DND-41 (cell line): ENCODE measurements around the gene NUP88.

Experiments used
- ATAC-seq: fragments of 200-7000 bp; cut with Tn5 transposase; 3 replicates; pipeline ENCODE4 v1.9.1; 2021; ENCODE audit warnings: low read depth; ENCODE audit not compliant: insufficient read depth
- DNase-seq: peaks from one replicate; pipeline ENCODE4 v3.0.0-alpha.2; 2020
- H2AFZ ChIP-seq: 2 replicates; pipeline ENCODE4 v1.6.0; 2012; ENCODE audit warnings: low read depth, low read length
- H3K27ac ChIP-seq: 2 replicates; pipeline ENCODE4 v1.5.1; 2012; ENCODE audit warnings: low read length, inconsistent platforms
- H3K27me3 ChIP-seq: fragments of 200-600 bp; sonication (generic); 2 replicates; pipeline ENCODE4 v1.6.0; 2012; ENCODE audit warnings: low read length, mild to moderate bottlenecking, inconsistent platforms; ENCODE audit not compliant: insufficient read depth, poor library complexity
- H3K36me3 ChIP-seq: 2 replicates; pipeline ENCODE4 v1.5.1; 2012; ENCODE audit warnings: low read length, inconsistent platforms; ENCODE audit not compliant: insufficient read depth
- H3K4me1 ChIP-seq: 2 replicates; pipeline ENCODE4 v1.5.1; 2012; ENCODE audit warnings: mild to moderate bottlenecking, low read length; ENCODE audit not compliant: insufficient read depth
- H3K4me2 ChIP-seq: 2 replicates; pipeline ENCODE4 v1.6.0; 2012; ENCODE audit warnings: mild to moderate bottlenecking, moderate library complexity, low read length, inconsistent platforms; ENCODE audit not compliant: insufficient read depth
- H3K4me3 ChIP-seq, 2 experiments: fragments of 200-600 bp in 1 of 2; shearing (Covaris generic) in 1 of 2; 2 replicates each; pipeline ENCODE4 v1.5.1; 2012 to 2016; ENCODE audit warnings: inconsistent platforms in 2 of 2, low read length in 2 of 2, mild to moderate bottlenecking in 2 of 2, low read depth in 1 of 2, moderate library complexity in 1 of 2
- H3K79me2 ChIP-seq: 2 replicates; pipeline ENCODE4 v1.6.0; 2012; ENCODE audit warnings: low read length, inconsistent platforms; ENCODE audit not compliant: insufficient read depth
- H3K9ac ChIP-seq: 2 replicates; pipeline ENCODE4 v1.6.0; 2012; ENCODE audit warnings: low read depth, mild to moderate bottlenecking, inconsistent platforms, low read length, moderate library complexity
- H3K9me3 ChIP-seq: 2 replicates; pipeline ENCODE4 v1.5.1; 2012; ENCODE audit warnings: low read length, moderate library complexity, mild to moderate bottlenecking, inconsistent platforms; ENCODE audit not compliant: insufficient read depth, severe bottlenecking
- H4K20me1 ChIP-seq: 2 replicates; pipeline ENCODE4 v1.6.0; 2012; ENCODE audit warnings: low read length; ENCODE audit not compliant: insufficient read depth
- CTCF ChIP-seq: IDR thresholded peaks from 2 replicates; pipeline ENCODE4 v1.5.1; 2012; ENCODE audit warnings: borderline replicate concordance, low read length, moderate library complexity, mild to moderate bottlenecking; ENCODE audit not compliant: poor library complexity, severe bottlenecking; ENCODE audit errors: extremely low read depth
- EZH2 ChIP-seq: IDR thresholded peaks from 3 replicates; pipeline ENCODE4 v1.6.1; 2012; ENCODE audit warnings: borderline replicate concordance, low read depth, mild to moderate bottlenecking, moderate library complexity, low read length, inconsistent platforms; ENCODE audit not compliant: severe bottlenecking

The NUP88 gene

DNA sequence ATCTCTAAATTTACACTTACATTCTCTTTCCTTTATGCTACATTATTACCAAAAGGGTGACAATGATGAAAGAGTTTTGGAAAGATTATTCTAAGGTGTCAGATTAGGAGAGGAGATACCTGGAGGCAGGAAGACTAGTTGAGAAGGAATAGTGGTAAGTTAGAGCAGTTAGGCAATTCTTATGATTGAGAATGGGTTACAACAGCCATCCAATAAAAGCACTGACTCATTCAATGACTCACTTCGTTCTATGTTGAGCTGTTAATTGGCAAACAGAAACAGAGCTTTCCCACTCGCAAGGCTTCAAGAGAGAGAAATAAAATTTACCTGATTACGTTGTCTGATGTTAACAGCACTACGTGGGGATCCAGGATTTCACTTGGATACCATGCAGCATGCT is 5.8 kb downstream of the NUP88 start:
- Histone ChIP-seq H3K4me2 (no peak overlapping the region), H3K79me2 (peaks cover 56% of the 10 kb centered on the region), H3K36me3 (peaks cover 76% of the 10 kb centered on the region), H4K20me1 (peaks cover 18% of the 10 kb centered on the region), H3K4me3 (no peak overlapping the region), H2AFZ (no peak overlapping the region), H3K4me1 (peaks cover 33% of the 10 kb centered on the region), H3K9me3 (no peaks in the 10 kb centered on the region), H3K27me3 (no peaks in the 10 kb centered on the region), H3K27ac (no peak overlapping the region), H3K9ac (no peak overlapping the region)
- ATAC-seq = no peak
- no peak for DNase-seq
- TF ChIP-seq EZH2 = no peak
- no peak for TF ChIP-seq CTCF

DNA sequence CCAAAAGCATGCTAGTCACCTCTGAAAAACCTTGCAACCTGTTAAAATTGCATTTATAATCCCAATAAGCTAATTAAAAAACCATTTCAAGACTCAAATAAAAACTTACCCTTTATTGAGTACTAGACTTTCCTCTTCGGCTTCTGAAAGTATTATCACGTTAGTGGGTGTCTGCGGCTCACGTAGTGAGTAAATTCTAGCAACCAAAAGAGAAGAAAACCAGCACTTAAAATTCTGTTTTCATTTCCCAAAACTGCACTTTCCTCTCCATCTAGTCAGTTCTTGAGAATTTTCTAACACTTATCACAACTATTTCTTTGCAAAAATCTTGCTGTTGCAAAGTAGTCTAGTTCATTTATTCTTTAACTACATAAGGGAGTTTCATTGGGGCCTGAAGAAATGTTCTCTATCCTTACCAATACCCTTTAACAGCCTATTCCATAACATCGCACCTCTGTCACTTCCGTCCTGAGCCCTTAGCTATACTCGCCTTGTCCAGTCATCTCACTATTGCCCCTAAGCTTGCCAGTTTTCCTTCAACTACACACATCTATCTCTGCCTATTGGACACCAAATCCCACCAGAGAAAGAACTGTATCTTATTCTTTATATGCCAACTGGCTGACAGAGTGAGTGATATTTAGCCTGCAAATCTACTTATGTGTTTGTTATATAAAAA is 8.7 kb downstream of the NUP88 start:
- Histone ChIP-seq H3K79me2 (peaks cover 29% of the 10 kb centered on the region), H4K20me1 (peaks cover 14% of the 10 kb centered on the region), H2AFZ (no peak overlapping the region), H3K9me3 (no peaks in the 10 kb centered on the region), H3K9ac (no peak overlapping the region), H3K27me3 (no peaks in the 10 kb centered on the region), H3K27ac (no peak overlapping the region), H3K4me2 (no peak overlapping the region), H3K4me3 (no peak overlapping the region), H3K4me1 (peaks cover 7% of the 10 kb centered on the region), H3K36me3 (peaks cover 90% of the 10 kb centered on the region)
- TF ChIP-seq CTCF (no peak), EZH2 (no peak)
- DNase-seq (no peak), ATAC-seq (no peak)

DNA sequence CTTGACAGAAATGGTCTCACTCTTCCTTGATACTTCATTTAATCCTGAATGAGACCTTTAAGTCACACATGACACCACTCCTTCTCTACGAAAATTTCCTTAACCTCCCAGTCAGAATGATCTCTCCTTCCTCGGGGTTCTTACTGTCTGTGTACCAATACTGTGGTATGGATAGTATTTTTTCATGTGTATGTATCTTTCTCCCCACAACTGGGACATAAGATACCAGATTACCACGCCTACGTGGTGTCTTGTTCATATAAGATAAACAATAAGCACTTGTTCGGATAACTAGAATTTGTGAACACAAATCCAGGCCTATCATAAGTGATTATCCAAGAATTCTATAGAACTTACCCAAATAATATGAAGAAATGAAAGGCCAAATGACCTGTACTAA is 11.3 kb downstream of the NUP88 start:
- Histone ChIP-seq H3K9me3 (no peaks in the 10 kb centered on the region), H3K9ac (no peak overlapping the region), H2AFZ (no peak overlapping the region), H3K4me1 (peaks cover 7% of the 10 kb centered on the region), H3K4me3 (no peak overlapping the region), H4K20me1 (peaks cover 13% of the 10 kb centered on the region), H3K79me2 (peaks cover 20% of the 10 kb centered on the region), H3K4me2 (no peak overlapping the region), H3K36me3 (peaks cover 89% of the 10 kb centered on the region), H3K27ac (no peak overlapping the region), H3K27me3 (no peaks in the 10 kb centered on the region)
- no peak for ATAC-seq
- TF ChIP-seq EZH2 = no peak
- no peak for TF ChIP-seq CTCF
- DNase-seq = no peak

DNA sequence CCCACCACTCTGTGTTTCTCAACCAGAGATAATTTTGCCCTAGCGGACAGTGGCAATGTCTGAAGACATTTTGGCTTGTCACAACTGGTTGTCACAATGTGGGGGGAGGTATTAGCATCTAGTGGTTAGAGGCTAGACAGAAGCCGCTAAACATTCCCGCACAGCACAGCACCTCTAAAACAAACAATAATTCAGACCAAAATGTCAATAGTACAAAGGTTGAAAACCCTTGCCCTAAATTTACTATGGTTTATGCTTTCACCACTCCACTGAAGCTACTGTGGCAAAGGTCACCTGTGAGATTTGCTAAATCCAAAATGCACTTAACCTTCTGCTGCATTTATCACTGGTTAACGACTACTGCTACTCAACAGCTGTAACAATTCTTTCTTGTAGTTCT is 14.1 kb downstream of the NUP88 start:
- no peak overlapping the region for H3K9ac ChIP-seq
- no peak overlapping the region for H2AFZ ChIP-seq
- no peaks in the 10 kb centered on the region for H3K9me3 ChIP-seq
- H3K4me2 ChIP-seq = no peak overlapping the region
- peaks cover 93% of the 10 kb centered on the region for H3K36me3 ChIP-seq
- no peak for TF ChIP-seq CTCF
- TF ChIP-seq EZH2 = no peak
- peaks cover 8% of the 10 kb centered on the region; the same call in 1 of the 2 replicates for H4K20me1 ChIP-seq
- no peaks in the 10 kb centered on the region for H3K27me3 ChIP-seq
- ATAC-seq (no peak), DNase-seq (no peak)
- peaks cover 10% of the 10 kb centered on the region; the same call in 1 of the 2 replicates for H3K79me2 ChIP-seq
- no peak overlapping the region for H3K4me3 ChIP-seq
- no peaks in the 10 kb centered on the region for H3K4me1 ChIP-seq
- H3K27ac ChIP-seq = no peak overlapping the region
